Keratinocyte (primary cell): ENCODE results near the gene MOB1B.

Source experiments
- CTCF ChIP-seq, 3 experiments: IDR thresholded peaks in 1 of 3; conservative IDR thresholded peaks in 1 of 3; optimal IDR thresholded peaks in 1 of 3; 2 replicates in 2 of 3; 3 replicates in 1 of 3; pipeline versions ENCODE3 to v1.5.1; 2011; ENCODE audit warnings: low read length in 3 of 3, mild to moderate bottlenecking in 3 of 3, moderate library complexity in 2 of 3, control low read depth in 1 of 3, inconsistent platforms in 1 of 3; ENCODE audit not compliant: insufficient read depth in 2 of 3; ENCODE audit errors: extremely low read depth in 1 of 3
- EZH2 ChIP-seq: IDR thresholded peaks from one replicate; pipeline ENCODE4 v1.6.1; 2012; ENCODE audit warnings: inconsistent platforms, mild to moderate bottlenecking, low read length, moderate library complexity

GRCh38 chr4:70945046-70945445, 42.9 kb downstream of the MOB1B start:
- TF ChIP-seq CTCF (optimal IDR thresholded peaks at IDR 0.05 in 1 of 3, IDR thresholded peaks at IDR 0.05 in 1 of 3, conservative IDR thresholded peaks at IDR 0.05 in 1 of 3; ENCODE audit: extremely low read depth in 1 of 3, insufficient read depth in 2 of 3, low read length in 3 of 3) = no peak
- TF ChIP-seq EZH2 = no peak
